Measurements from ENCODE around the gene TSPAN32.
"Not testable (repeated sequence)": the region's sequence is repeated elsewhere in the genome, so short reads cannot be mapped to it uniquely, and the experiment has no call there.

TSPAN32 gene

DNA sequence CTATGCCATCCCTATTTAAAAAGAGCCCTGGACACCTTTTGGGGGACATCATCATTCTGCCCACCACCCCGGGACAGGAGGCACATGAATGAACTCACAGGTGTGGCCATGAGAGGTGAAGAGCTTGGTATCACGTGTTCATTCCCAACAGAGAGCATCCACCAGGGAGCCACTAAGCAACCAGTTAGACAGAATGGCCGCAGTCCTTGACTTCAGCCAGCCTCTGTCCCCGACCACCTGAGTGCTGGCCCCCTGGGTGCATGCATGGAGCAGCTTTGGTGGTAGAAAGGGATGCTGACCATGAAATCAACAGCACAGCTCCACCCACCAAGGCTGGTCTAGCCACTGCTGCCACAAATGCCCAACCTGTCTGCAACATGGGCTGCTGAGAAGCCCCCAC, 44.2 kb downstream of the TSPAN32 start:
- DNase-seq: no peak

DNA sequence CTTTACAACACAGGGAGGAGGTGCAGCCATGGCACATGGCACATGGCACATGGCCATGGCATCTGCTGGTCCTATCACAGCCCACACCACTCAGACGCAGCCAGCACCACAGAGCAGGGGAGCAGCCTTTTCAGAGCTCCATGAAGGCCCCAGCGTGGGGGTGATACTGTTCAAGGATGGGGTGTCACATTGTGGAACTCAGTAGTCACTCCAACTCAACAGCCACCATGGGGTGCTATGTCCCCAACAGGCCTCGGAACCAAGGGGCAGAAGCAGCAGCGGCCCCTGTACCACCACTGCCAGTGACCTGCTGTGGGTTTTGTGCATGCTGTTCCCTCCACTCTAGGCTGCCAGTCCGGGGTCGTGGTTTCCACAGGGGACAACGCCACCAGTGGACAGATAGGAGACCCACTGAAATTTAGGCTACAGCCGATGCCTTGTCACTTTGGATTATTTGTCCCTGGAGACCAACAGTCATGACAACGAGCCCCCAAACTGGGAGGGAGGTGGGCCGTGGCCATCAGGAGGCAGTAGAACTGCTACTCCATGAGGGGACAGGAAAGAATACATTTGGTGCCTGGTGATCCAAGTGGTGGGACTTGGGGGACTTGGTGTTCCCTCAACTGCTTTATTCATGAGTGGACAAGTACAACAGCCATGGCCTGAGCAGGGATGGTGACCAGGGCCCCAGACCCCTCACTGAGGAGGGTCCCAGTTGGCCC, 44.9 kb downstream of the TSPAN32 start:
- no peak for DNase-seq

GRCh38 chr11:2347308-2347830, 45.6 kb downstream of the TSPAN32 start:
- no peak for DNase-seq

DNA sequence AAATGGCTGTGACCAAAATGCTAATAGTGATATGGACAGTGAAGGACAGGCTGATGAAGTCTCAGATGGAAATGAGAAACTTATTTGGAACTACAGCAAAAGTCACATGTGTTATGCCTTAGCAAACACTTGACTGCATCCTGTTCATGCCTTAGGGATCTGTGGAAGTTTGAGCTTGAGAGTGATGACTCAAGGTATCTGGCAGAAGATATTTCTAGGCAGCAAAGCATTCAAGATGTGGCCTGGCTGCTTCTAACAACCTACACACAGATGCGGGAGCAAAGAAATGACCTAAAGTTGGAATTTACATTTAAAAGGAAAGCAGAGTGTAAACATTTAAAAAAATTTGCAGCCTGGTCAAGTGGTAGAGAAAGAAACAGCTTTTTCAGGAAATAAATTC, 47.2 kb downstream of the TSPAN32 start:
- no peak for DNase-seq

- DNase-seq: no peak
Measured at GRCh38 chr11:2351701-2352100, 49.9 kb downstream of the TSPAN32 start.

DNA sequence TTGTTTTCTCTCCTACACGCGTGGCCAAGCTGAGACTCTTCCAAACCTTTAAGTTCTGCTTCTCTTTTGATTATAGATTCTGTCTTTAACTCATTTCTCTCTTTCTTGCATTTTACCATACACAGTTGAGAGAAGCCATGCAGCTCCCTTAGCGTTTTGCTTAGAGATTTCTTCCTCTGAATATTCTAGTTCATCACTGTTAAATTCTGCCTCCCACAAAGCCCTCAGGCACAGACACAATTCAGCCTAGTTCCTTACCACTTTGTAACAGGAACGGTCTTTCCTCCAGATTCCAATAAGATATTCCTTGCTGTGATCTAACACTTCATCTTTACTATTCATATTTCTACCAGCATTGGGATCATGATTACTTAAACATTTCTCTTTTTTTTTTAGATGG, 50.6 kb downstream of the TSPAN32 start:
- DNase-seq: no peak

GRCh38 chr11:2355000-2355644, 53.3 kb downstream of the TSPAN32 start:
- DNase-seq: no peak

DNA sequence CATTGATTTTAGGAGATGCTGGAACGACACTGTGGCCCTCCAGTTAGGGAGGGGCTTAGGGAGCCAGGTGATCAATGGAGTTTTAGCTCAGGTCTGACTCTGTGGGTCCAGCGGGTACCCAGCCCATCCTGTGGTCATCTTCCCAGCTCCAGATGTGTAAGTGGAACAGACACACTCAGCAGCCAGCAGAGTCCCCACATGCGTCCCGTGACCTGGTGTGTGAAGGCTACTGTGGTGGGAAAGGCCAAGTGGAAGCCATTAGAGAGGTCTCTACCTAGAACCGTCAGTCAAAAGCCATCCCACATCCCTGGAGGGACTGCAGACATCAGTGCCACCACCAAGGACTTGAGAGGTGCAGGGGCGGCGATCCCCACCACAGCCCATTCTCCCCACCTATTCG, 55.4 kb downstream of the TSPAN32 start:
- no peak for DNase-seq

- not testable (repeated sequence) for DNase-seq
Measured at GRCh38 chr11:2357651-2358050, 55.8 kb downstream of the TSPAN32 start.

DNA sequence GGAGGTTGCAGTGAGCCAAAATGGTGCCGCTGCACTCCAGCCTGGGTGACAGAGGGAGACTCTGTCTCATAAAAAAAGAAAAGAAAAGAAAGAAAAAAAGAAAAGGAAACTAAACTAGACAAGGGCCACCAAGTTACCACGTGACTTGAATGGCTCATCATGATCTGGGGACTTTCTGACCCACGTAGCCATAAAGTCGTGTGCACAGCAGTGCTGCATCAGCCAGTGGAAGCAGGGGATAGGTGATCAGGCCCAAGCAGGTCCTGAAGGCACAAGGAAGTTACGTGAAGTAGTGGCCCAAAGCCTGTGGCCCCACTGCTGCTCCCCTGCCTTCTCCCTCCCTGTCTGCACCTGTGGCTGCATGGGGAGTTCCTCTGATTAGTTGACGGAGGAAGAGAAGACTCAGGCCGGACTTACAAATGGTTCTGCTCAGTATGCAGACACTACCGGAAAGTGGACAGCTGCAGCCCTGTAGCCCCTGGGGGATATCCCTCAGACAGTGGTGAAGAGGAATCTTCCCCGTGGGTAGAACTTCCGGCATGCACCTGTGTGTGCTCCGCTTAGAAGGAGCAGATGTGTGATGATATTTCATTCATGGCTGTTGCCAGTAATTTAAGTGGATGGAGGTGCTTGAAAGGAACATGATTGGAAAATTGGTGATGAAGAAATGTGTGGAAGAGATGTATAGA, 57.1 kb downstream of the TSPAN32 start:
- DNase-seq: no peak

- no peak for DNase-seq
Measured at GRCh38 chr11:2359557-2359956, 57.7 kb downstream of the TSPAN32 start.

GRCh38 chr11:2360081-2360642, 58.3 kb downstream of the TSPAN32 start:
- DNase-seq: no peak

DNA sequence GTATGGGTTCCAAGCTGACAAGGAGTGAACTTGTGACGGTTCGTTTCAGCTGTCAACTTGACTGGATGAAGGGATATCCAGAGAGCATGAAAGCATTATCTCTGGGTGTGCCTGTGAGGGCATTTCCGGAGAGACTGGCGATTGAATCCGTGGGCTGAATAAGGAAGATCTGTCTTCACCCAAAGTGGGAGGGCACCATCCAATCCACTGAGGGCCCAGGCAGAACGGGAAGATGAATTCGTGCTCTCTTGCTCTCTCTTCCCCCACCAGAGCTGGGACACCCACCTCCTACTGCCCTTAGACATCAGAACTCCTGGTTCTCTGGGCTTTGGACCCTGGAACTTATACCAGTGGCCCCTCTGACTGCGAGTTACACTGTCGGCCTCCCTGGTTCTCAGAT, 59.8 kb downstream of the TSPAN32 start:
- DNase-seq: no peak

DNA sequence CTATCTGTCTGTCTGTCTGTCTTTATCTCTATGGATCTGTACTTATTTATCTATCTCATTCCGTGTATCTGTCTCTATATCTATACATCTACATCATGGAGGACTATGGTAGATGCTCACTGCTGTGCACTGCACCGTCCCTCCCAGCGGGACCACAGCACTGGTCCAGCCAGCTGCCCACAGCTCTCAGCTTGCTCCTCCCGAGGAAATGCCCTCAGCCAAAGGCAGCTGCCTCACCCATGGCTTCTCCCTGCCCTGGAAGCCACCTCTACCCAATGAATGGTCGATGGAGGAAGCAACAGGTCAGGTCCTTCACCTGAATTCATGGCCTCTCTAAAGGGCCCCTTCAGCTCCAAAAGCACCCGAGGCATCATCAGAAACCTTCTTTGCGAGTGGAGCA, 60.6 kb downstream of the TSPAN32 start:
- DNase-seq: no peak

GRCh38 chr11:2363130-2363529, 61.3 kb downstream of the TSPAN32 start:
- no peak for DNase-seq

DNA sequence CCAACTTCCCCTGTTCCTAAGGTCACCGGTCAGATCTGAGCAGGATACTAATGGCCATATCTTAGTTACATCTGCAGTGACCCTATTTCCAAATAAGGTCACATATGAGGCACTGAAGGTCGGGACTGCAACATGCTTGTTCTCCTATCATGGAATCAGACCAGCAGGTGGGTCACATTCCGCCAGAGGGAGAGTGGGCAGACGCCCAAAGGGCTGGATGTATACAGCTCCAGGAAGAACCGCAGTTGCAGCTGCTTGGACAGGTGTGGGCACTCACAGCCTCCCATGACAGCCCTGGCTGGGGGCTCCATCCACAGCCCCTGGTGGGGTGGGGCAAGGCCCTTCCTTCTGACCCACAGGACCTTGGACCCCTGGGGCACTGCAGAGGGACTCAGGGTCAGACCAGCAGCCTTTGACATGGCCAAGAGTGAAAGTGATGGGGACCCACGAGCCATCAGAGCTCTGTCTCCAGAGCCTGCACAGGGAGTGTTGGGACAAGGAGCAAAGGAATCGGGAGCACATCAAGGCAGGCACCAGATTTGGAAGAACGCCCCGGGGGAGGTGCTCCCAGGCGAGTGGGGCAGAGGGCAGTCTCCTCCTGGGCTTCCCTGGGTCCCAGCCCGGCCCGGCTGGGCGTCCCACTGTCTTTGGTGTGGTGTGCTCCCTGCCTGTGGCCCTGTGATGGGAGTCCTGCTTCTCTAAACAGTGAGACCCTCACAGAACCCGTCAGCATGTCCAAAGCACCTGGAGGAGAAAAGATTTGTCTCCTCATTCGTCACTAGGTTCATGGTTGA, 62.0 kb downstream of the TSPAN32 start:
- no peak for DNase-seq

- DNase-seq: not testable (repeated sequence)
Measured at GRCh38 chr11:2364386-2364785, 62.6 kb downstream of the TSPAN32 start.

GRCh38 chr11:2365571-2366210, 63.9 kb downstream of the TSPAN32 start:
- DNase-seq: no peak

DNA sequence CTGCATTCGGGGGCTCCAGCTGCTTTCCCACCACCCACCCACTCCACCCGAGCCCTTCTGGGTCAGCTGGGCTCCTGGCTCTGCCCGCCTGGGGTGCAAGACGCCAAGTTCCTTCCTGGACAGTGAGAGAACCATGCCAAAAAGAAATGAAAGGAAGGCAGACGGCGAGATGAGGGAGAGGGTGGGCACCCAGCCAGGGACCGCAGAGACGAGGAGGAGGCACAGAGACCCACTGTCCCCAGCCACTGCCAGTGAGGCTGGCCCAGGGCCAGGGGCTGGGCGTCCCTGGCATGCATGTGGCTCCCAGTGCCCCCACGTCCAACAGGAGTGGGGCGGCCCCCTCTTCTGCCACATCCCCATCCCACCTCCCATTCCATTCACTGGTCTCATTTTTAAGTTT, 64.5 kb downstream of the TSPAN32 start:
- no peak for DNase-seq

GRCh38 chr11:2366733-2367132, 64.9 kb downstream of the TSPAN32 start:
- no peak for DNase-seq

DNA sequence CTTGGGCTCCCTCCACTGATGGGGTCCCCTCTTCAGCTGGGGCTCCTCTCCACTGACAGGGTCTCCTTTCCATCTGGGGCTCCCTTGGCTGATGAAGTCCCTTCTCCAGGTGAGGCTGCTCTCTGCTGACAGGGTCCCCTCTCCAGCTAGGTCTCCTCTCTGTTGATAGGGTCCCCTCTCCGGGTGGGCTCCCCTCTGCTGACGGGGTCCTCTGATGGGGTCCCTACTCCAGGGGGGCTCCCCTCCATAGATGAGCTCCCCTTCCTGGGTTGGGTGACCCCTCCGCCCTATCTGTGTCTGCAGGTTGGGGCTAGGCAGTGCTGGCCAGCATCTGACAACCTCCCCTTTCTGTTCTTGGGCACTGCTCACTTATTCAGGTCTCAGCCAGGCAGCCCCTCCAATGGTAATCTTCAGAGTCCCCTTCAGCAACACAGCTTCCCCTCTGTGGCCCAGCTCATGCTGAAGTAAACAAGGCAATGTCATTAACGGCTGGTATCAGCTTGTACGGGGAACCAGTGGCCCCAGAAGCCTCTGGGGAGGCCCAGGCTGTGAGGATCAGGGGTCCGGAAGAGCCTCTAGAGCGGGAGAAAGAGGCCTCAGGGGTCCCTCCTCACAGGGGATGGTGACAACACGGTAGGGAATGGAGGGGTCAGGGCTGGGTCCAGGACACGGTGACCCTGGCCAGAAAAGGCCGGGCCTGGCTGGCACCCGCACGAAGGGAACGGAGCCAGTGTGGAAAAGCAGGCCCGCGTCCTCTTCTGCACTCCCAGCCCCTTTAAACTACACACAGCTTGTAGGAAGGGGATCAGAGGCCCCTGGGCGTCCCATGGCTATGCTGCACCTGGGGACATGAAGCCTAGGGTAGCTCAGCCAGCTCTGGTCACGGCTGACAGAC, 65.7 kb downstream of the TSPAN32 start:
- DNase-seq: no peak
